ENCODE results near the gene STMN3.

The STMN3 gene

GRCh38 chr20:63657937-63658748 lies 4.9 kb upstream of the STMN3 start, which contains the start of gene RTEL1 (continued):
- TF ChIP-seq, protein P1, sequence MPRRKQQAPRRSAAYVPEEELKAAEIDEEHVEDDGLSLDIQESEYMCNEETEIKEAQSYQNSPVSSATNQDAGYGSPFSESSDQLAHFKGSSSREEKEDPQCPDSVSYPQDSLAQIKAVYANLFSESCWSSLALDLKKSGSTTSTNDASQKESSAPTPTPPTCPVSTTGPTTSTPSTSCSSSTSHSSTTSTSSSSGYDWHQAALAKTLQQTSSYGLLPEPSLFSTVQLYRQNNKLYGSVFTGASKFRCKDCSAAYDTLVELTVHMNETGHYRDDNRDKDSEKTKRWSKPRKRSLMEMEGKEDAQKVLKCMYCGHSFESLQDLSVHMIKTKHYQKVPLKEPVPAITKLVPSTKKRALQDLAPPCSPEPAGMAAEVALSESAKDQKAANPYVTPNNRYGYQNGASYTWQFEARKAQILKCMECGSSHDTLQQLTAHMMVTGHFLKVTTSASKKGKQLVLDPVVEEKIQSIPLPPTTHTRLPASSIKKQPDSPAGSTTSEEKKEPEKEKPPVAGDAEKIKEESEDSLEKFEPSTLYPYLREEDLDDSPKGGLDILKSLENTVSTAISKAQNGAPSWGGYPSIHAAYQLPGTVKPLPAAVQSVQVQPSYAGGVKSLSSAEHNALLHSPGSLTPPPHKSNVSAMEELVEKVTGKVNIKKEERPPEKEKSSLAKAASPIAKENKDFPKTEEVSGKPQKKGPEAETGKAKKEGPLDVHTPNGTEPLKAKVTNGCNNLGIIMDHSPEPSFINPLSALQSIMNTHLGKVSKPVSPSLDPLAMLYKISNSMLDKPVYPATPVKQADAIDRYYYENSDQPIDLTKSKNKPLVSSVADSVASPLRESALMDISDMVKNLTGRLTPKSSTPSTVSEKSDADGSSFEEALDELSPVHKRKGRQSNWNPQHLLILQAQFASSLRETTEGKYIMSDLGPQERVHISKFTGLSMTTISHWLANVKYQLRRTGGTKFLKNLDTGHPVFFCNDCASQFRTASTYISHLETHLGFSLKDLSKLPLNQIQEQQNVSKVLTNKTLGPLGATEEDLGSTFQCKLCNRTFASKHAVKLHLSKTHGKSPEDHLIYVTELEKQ (tag by site-specific recombination; IDR thresholded peaks at IDR 0.05; ENCODE audit: borderline replicate concordance) = peak; percentile 77; the same call in 1 of the 2 replicates
- no peak for TF ChIP-seq ZNF707 (tag by site-specific recombination; IDR thresholded peaks at IDR 0.05)
- TF ChIP-seq, protein P2, sequence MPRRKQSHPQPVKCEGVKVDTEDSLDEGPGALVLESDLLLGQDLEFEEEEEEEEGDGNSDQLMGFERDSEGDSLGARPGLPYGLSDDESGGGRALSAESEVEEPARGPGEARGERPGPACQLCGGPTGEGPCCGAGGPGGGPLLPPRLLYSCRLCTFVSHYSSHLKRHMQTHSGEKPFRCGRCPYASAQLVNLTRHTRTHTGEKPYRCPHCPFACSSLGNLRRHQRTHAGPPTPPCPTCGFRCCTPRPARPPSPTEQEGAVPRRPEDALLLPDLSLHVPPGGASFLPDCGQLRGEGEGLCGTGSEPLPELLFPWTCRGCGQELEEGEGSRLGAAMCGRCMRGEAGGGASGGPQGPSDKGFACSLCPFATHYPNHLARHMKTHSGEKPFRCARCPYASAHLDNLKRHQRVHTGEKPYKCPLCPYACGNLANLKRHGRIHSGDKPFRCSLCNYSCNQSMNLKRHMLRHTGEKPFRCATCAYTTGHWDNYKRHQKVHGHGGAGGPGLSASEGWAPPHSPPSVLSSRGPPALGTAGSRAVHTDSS (tag by site-specific recombination; IDR thresholded peaks at IDR 0.05) = peak; percentile 43; the same call in 1 of the 2 replicates
- no peak for TF ChIP-seq PRDM1 (tag by site-specific recombination; IDR thresholded peaks at IDR 0.05)
- TF ChIP-seq ZNF501 (tag by site-specific recombination; IDR thresholded peaks at IDR 0.05) = peak; percentile 90
- peak; percentile 91 for TF ChIP-seq ZFP69B (tag by site-specific recombination; IDR thresholded peaks at IDR 0.05)
- no peak for TF ChIP-seq ZNF514 (tag by site-specific recombination; IDR thresholded peaks at IDR 0.05)
- TF ChIP-seq SP2 (tag by site-specific recombination; IDR thresholded peaks at IDR 0.05) = no peak; the same call in none of the 2 replicates
- TF ChIP-seq, protein P3, sequence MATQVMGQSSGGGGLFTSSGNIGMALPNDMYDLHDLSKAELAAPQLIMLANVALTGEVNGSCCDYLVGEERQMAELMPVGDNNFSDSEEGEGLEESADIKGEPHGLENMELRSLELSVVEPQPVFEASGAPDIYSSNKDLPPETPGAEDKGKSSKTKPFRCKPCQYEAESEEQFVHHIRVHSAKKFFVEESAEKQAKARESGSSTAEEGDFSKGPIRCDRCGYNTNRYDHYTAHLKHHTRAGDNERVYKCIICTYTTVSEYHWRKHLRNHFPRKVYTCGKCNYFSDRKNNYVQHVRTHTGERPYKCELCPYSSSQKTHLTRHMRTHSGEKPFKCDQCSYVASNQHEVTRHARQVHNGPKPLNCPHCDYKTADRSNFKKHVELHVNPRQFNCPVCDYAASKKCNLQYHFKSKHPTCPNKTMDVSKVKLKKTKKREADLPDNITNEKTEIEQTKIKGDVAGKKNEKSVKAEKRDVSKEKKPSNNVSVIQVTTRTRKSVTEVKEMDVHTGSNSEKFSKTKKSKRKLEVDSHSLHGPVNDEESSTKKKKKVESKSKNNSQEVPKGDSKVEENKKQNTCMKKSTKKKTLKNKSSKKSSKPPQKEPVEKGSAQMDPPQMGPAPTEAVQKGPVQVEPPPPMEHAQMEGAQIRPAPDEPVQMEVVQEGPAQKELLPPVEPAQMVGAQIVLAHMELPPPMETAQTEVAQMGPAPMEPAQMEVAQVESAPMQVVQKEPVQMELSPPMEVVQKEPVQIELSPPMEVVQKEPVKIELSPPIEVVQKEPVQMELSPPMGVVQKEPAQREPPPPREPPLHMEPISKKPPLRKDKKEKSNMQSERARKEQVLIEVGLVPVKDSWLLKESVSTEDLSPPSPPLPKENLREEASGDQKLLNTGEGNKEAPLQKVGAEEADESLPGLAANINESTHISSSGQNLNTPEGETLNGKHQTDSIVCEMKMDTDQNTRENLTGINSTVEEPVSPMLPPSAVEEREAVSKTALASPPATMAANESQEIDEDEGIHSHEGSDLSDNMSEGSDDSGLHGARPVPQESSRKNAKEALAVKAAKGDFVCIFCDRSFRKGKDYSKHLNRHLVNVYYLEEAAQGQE (tag by site-specific recombination; IDR thresholded peaks at IDR 0.05) = peak; percentile 79
- TF ChIP-seq ZNF473 (tag by site-specific recombination; IDR thresholded peaks at IDR 0.05) = no peak
- no peak for TF ChIP-seq SCRT1 (tag by site-specific recombination; IDR thresholded peaks at IDR 0.05; ENCODE audit: borderline replicate concordance)
- TF ChIP-seq ZBTB26 (tag by site-specific recombination; optimal IDR thresholded peaks at IDR 0.05) = peak; percentile 97
- peak; percentile 78 for TF ChIP-seq ZNF600 (tag by site-specific recombination; IDR thresholded peaks at IDR 0.05)
- no peak; the same call in 1 of the 2 replicates for TF ChIP-seq GLI4 (tag by site-specific recombination; IDR thresholded peaks at IDR 0.05)
- TF ChIP-seq, protein P4, sequence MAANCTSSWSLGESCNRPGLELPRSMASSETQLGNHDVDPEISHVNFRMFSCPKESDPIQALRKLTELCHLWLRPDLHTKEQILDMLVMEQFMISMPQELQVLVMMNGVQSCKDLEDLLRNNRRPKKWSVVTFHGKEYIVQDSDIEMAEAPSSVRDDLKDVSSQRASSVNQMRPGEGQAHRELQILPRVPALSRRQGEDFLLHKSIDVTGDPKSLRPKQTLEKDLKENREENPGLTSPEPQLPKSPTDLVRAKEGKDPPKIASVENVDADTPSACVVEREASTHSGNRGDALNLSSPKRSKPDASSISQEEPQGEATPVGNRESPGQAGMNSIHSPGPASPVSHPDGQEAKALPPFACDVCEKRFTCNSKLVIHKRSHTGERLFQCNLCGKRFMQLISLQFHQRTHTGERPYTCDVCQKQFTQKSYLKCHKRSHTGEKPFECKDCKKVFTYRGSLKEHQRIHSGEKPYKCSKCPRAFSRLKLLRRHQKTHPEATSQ (tag by site-specific recombination; IDR thresholded peaks at IDR 0.05) = peak; percentile 95
- 0 out of 2 replicates have a peak, but pooled peaks have one; percentile 22 for TF ChIP-seq ZNF596 (tag by site-specific recombination; IDR thresholded peaks at IDR 0.05)
- 0 out of 2 replicates have a peak, but pooled peaks have one; percentile 35 for TF ChIP-seq BCL11B (tag by site-specific recombination; IDR thresholded peaks at IDR 0.05; ENCODE audit: low read depth)
- peak; percentile 96; the same call in 1 of the 2 replicates for TF ChIP-seq ZNF391 (tag by site-specific recombination; IDR thresholded peaks at IDR 0.05; ENCODE audit: borderline replicate concordance, low read depth)
- no peak for TF ChIP-seq ZNF658 (tag by site-specific recombination; IDR thresholded peaks at IDR 0.05)
- 0 out of 2 replicates have a peak, but pooled peaks have one; percentile 79 for TF ChIP-seq ZNF837 (tag by site-specific recombination; IDR thresholded peaks at IDR 0.05)
- TF ChIP-seq ZNF654 (tag by site-specific recombination; IDR thresholded peaks at IDR 0.05; ENCODE audit: low read depth) = no peak
- peak; percentile 90 for TF ChIP-seq ZBTB17 (tag by site-specific recombination; IDR thresholded peaks at IDR 0.05)
- peak; percentile 79; the same call in 1 of the 2 replicates for TF ChIP-seq ZNF239 (tag by site-specific recombination; IDR thresholded peaks at IDR 0.05)
- no peak for TF ChIP-seq ZNF223 (tag by site-specific recombination; IDR thresholded peaks at IDR 0.05)
- TF ChIP-seq, protein P5, sequence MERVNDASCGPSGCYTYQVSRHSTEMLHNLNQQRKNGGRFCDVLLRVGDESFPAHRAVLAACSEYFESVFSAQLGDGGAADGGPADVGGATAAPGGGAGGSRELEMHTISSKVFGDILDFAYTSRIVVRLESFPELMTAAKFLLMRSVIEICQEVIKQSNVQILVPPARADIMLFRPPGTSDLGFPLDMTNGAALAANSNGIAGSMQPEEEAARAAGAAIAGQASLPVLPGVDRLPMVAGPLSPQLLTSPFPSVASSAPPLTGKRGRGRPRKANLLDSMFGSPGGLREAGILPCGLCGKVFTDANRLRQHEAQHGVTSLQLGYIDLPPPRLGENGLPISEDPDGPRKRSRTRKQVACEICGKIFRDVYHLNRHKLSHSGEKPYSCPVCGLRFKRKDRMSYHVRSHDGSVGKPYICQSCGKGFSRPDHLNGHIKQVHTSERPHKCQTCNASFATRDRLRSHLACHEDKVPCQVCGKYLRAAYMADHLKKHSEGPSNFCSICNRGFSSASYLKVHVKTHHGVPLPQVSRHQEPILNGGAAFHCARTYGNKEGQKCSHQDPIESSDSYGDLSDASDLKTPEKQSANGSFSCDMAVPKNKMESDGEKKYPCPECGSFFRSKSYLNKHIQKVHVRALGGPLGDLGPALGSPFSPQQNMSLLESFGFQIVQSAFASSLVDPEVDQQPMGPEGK (tag by site-specific recombination; IDR thresholded peaks at IDR 0.05) = peak; percentile 72
- TF ChIP-seq ZXDB (tag by site-specific recombination; IDR thresholded peaks at IDR 0.05) = peak; percentile 94

Data from HEK293 (cell line).